ENCODE results near the gene SOBP. TPM values are rescaled to one million over a fixed set of nuclear protein-coding genes. Genes with fewer than 3 reads are reported as not detected.

Gene SOBP
- total RNA-seq, 1 donor from 2014 or later: 5.4 TPM

- H3K27ac ChIP-seq: no peak overlapping the region
- intact Hi-C loops (cut with DNase I): loop anchor here (2.0 kb wide), 1 partner anchor 30 kb away; no protein-coding TSS in a partner anchor
Measured at GRCh38 chr6:107704347-107705013, 214.6 kb downstream of the SOBP start.

GRCh38 chr6:107706516-107707115 lies 216.7 kb downstream of the SOBP start:
- H3K4me3 ChIP-seq: no peak overlapping the region
- intact Hi-C loops (cut with DNase I): no loop called here
- H3K27ac ChIP-seq: no peak overlapping the region
- DNase-seq (ENCODE audit: low spot score in 2 of 2): no peak
- no peaks in the 10 kb centered on the region for H3K4me1 ChIP-seq
- no peaks in the 10 kb centered on the region for H3K9me3 ChIP-seq
- H3K36me3 ChIP-seq: no peaks in the 10 kb centered on the region
- TF ChIP-seq CTCF (IDR thresholded peaks at IDR 0.05): no peak
- H3K27me3 ChIP-seq: no peaks in the 10 kb centered on the region

More at GRCh38 chr6:107704347-107705013, 214.6 kb downstream of the SOBP start:
- H3K4me1 ChIP-seq: no peaks in the 10 kb centered on the region
- no peak for DNase-seq (ENCODE audit: low spot score in 2 of 2)
- H3K4me3 ChIP-seq: no peak overlapping the region
- TF ChIP-seq CTCF (IDR thresholded peaks at IDR 0.05): peak; percentile 50 to 85 (median 83)
- no peaks in the 10 kb centered on the region for H3K36me3 ChIP-seq
- no peaks in the 10 kb centered on the region for H3K27me3 ChIP-seq
- no peaks in the 10 kb centered on the region for H3K9me3 ChIP-seq

GRCh38 chr6:107707346-107708275 lies 217.7 kb downstream of the SOBP start:
- intact Hi-C loops (cut with DNase I): no loop called here
- TF ChIP-seq CTCF (IDR thresholded peaks at IDR 0.05): no peak
- DNase-seq (ENCODE audit: low spot score in 2 of 2): no peak
- Histone ChIP-seq H3K4me3 (no peak overlapping the region), H3K27ac (no peak overlapping the region), H3K4me1 (no peaks in the 10 kb centered on the region), H3K27me3 (no peaks in the 10 kb centered on the region), H3K9me3 (no peaks in the 10 kb centered on the region), H3K36me3 (no peaks in the 10 kb centered on the region)

GRCh38 chr6:107708435-107708834 lies 218.5 kb downstream of the SOBP start:
- no peak for DNase-seq (ENCODE audit: low spot score in 2 of 2)
- Histone ChIP-seq H3K4me3 (no peak overlapping the region), H3K4me1 (no peaks in the 10 kb centered on the region), H3K27me3 (no peaks in the 10 kb centered on the region), H3K36me3 (no peaks in the 10 kb centered on the region), H3K27ac (no peak overlapping the region), H3K9me3 (no peaks in the 10 kb centered on the region)
- intact Hi-C loops (cut with DNase I): no loop called here
- TF ChIP-seq CTCF (IDR thresholded peaks at IDR 0.05): no peak

- no peaks in the 10 kb centered on the region for H3K27me3 ChIP-seq
- no peak overlapping the region for H3K4me3 ChIP-seq
- H3K9me3 ChIP-seq: no peaks in the 10 kb centered on the region
- H3K4me1 ChIP-seq: no peaks in the 10 kb centered on the region
- no peak for TF ChIP-seq CTCF (IDR thresholded peaks at IDR 0.05)
- H3K27ac ChIP-seq: no peak overlapping the region
- no peak for DNase-seq (ENCODE audit: low spot score in 2 of 2)
- intact Hi-C loops (cut with DNase I): no loop called here
- H3K36me3 ChIP-seq: no peaks in the 10 kb centered on the region
Measured at GRCh38 chr6:107709341-107709740, 219.4 kb downstream of the SOBP start.

Other genes with a start within 250 kb of the SOBP start
- 0.85 TPM for gene PDSS2, start 30.6 kb upstream of the SOBP start, total RNA-seq

Measured in ascending aorta (tissue), 2 donors.